Spleen (tissue), 11 donors: Measurements from ENCODE around the gene FBXO45. TPM values are rescaled to one million over a fixed set of nuclear protein-coding genes. Genes with fewer than 3 reads are reported as not detected.
"Not testable (repeated sequence)": the region's sequence is repeated elsewhere in the genome, so short reads cannot be mapped to it uniquely, and the experiment has no call there.

ENCODE experiments used
- DNase-seq: peaks from one replicate; pipeline ENCODE4 v3.0.0-alpha.2; 2020
- H3K27ac ChIP-seq, 8 donors: fragments of 200-600 bp; sonication (generic) in 7 of 8; 1 replicate in 4 of 8; 2 replicates in 4 of 8; pipeline versions ENCODE4 v1.5.0 to v1.8.0; 2016 to 2021; ENCODE audit warnings: inconsistent platforms in 4 of 8, mild to moderate bottlenecking in 4 of 8, moderate library complexity in 1 of 8
- H3K27me3 ChIP-seq, 7 donors: fragments of 200-600 bp; sonication (generic) in 6 of 7; replicated peaks in 1 of 7; 1 replicate in 4 of 7; 2 replicates in 3 of 7; pipeline versions ENCODE4 v1.5.0 to v1.8.0; 2016 to 2021; ENCODE audit warnings: inconsistent platforms in 3 of 7, mild to moderate bottlenecking in 1 of 7
- H3K36me3 ChIP-seq, 6 donors: fragments of 200-600 bp; sonication (generic) in 5 of 6; 1 replicate in 4 of 6; 2 replicates in 2 of 6; pipeline versions ENCODE4 v1.5.0 to v1.8.0; 2016 to 2021; ENCODE audit warnings: inconsistent platforms in 2 of 6
- H3K4me1 ChIP-seq, 6 donors: fragments of 200-600 bp; sonication (generic) in 5 of 6; 1 replicate in 3 of 6; 2 replicates in 3 of 6; pipeline versions ENCODE4 v1.5.0 to v1.8.0; 2016 to 2021; ENCODE audit warnings: inconsistent platforms in 3 of 6
- H3K4me3 ChIP-seq, 8 donors: fragments of 200-600 bp; sonication (generic) in 7 of 8; 1 replicate in 4 of 8; 2 replicates in 4 of 8; pipeline versions ENCODE4 v1.5.0 to v1.8.0; 2016 to 2021; ENCODE audit warnings: inconsistent platforms in 4 of 8, mild to moderate bottlenecking in 4 of 8, moderate library complexity in 2 of 8
- H3K9me3 ChIP-seq, 8 donors: fragments of 200-600 bp; sonication (generic) in 7 of 8; 1 replicate in 4 of 8; 2 replicates in 4 of 8; pipeline versions ENCODE4 v1.5.0 to v1.8.0; 2016 to 2021; ENCODE audit warnings: inconsistent platforms in 4 of 8
- CTCF ChIP-seq, 11 experiments: fragments of 200-600 bp in 7 of 11; fragments of 450-650 bp in 4 of 11; sonication (generic) in 4 of 11; IDR thresholded peaks in 8 of 11; conservative IDR thresholded peaks in 3 of 11; 1 replicate in 7 of 11; 2 replicates in 4 of 11; pipeline versions ENCODE4 v1.4.0 to v1.8.0; 2016 to 2021; ENCODE audit warnings: antibody characterized with exemption in 11 of 11, inconsistent platforms in 4 of 11, mild to moderate bottlenecking in 1 of 11
- POLR2A ChIP-seq, 3 donors: fragments of 450-650 bp; IDR thresholded peaks; one replicate each; pipeline ENCODE4 v1.5.1; 2017; ENCODE audit warnings: antibody characterized with exemption in 3 of 3, mild to moderate bottlenecking in 1 of 3
- POLR2AphosphoS5 ChIP-seq, 3 donors: sonication (generic); formaldehyde crosslinking; IDR thresholded peaks; one replicate each; pipeline ENCODE4 v1.5.1; 2017; ENCODE audit warnings: antibody characterized with exemption in 3 of 3
- WGBS, 5 donors: extraction: QIAGEN DNeasy Blood & Tissue Kit in 3 of 5; methylation state at CpG; one replicate each; pipeline versions ENCODE4 v1.1.5 to v1.1.7; 2013 to 2018; 5-methylcytosine and 5-hydroxymethylcytosine counted together
- intact Hi-C: fragments of 100-400 bp; cut with DNase I; formaldehyde crosslinking; loops from one replicate; pipeline ENCODE4 v1.15.0; 2023; ENCODE audit warnings: low total_unique reads
- polyA plus RNA-seq, 3 donors: library from polyadenylated mRNA; stranded (reverse); fragments of 200-250 nt; gene quantifications; one replicate each; pipeline ENCODE4 v1.2.1, GENCODE V29; 2013
- total RNA-seq, 7 donors: library from RNA; depleted of rRNA in 3 of 7; stranded (reverse); fragments of >200 nt in 3 of 7; fragmentation: NEBNext Ultra II Directional in 4 of 7; extraction: Animal tissue kit (Norgen Biotek cat#: 25700) in 4 of 7; gene quantifications; one replicate each; pipeline versions ENCODE4 v1.1.0 to v1.2.1, GENCODE V29; 2016 to 2021
- donor health status: healthy with polysubstance abuse.
- donor health status: DM: no; HTN: no; CAD: no; lungs with moderate emphysema.
- donor health status: DM: no; HTN: no; CAD: no.
- donor health status: Bipolar disorder and iron deficiency.
- donor health status: healthy.
- donor health status: DM: no; HTN: no; CAD: no.
- donor health status: DM: yes; HTN: yes; CAD: no.

The FBXO45 gene
- total and polyA plus RNA-seq, 10 donors: 2.3 to 11.7 (median 7.5) TPM

GRCh38 chr3:196569003-196569516, 600 bp downstream of the FBXO45 start:
- intact Hi-C loops: no loop called here
- WGBS, 5 donors: 0 to 1% (median 1%) methylated on average over 18 to 44 of the region's 44 CpGs
- TF ChIP-seq CTCF (IDR thresholded peaks at IDR 0.05 in 8 of 11, conservative IDR thresholded peaks at IDR 0.05 in 3 of 11) (no peak), POLR2AphosphoS5 (IDR thresholded peaks at IDR 0.05) (no peak), POLR2A (IDR thresholded peaks at IDR 0.05) (no peak)
- H3K4me3 ChIP-seq: peak overlapping the region; percentile 68 to 96 (median 87)
- no peaks in the 10 kb centered on the region for H3K27me3 ChIP-seq
- peak overlapping the region; percentile 53 to 93 (median 90) for H3K27ac ChIP-seq
- H3K36me3 ChIP-seq: peaks cover 0 to 17% (median 0%) of the 10 kb centered on the region in 6 donors
- no peaks in the 10 kb centered on the region for H3K9me3 ChIP-seq
- peaks cover 15 to 92% (median 54%) of the 10 kb centered on the region in 6 donors for H3K4me1 ChIP-seq
- DNase-seq: peak; percentile 91

DNA sequence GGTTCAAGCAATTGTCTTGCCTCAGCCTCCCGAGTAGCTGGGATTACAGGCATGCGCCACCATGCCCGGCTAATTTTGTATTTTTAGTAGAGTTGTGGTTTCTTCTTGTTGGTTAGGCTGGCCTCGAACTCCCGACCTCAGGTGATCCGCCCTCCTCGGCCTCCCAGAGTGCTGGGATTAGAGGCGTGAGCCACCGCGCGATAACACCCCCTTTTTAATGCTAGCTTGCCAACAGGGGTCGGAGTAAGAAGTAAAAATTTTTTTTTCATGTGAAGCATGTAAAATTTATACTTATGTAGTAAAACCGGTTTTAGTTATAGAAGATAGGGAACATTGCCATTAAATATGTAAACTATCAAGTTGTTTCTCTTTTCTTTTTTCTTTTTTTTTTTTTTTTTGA, 1.9 kb downstream of the FBXO45 start:
- DNase-seq, H3K27ac ChIP-seq, H3K4me3 ChIP-seq, intact Hi-C loops, H3K27me3 ChIP-seq, H3K9me3 ChIP-seq: not testable (repeated sequence)
- H3K4me1 ChIP-seq: peaks cover 15 to 92% (median 59%) of the 10 kb centered on the region in 6 donors
- peaks cover 0 to 17% (median 0%) of the 10 kb centered on the region in 6 donors for H3K36me3 ChIP-seq
- WGBS, 5 donors: 86 to 94% (median 92%) methylated on average over 13 of the region's 13 CpGs

- TF ChIP-seq POLR2AphosphoS5 (IDR thresholded peaks at IDR 0.05): no peak
- TF ChIP-seq POLR2A (IDR thresholded peaks at IDR 0.05): no peak
- no peak for TF ChIP-seq CTCF (IDR thresholded peaks at IDR 0.05 in 8 of 11, conservative IDR thresholded peaks at IDR 0.05 in 3 of 11)
- Histone ChIP-seq H3K9me3 (no peaks in the 10 kb centered on the region), H3K36me3 (peaks cover 0 to 2% (median under 1%) of the 10 kb centered on the region in 6 donors), H3K27me3 (no peaks in the 10 kb centered on the region), H3K4me1 (peaks cover 12 to 86% (median 59%) of the 10 kb centered on the region in 6 donors), H3K4me3 (no peak overlapping the region), H3K27ac (no peak overlapping the region)
- 0 to 100% (median 45%) methylated on average over 1 of the region's 1 CpG for WGBS, 5 donors
- no peak for DNase-seq
- intact Hi-C loops: no loop called here
Observed at GRCh38 chr3:196572389-196572788, 3.9 kb downstream of the FBXO45 start.

DNA sequence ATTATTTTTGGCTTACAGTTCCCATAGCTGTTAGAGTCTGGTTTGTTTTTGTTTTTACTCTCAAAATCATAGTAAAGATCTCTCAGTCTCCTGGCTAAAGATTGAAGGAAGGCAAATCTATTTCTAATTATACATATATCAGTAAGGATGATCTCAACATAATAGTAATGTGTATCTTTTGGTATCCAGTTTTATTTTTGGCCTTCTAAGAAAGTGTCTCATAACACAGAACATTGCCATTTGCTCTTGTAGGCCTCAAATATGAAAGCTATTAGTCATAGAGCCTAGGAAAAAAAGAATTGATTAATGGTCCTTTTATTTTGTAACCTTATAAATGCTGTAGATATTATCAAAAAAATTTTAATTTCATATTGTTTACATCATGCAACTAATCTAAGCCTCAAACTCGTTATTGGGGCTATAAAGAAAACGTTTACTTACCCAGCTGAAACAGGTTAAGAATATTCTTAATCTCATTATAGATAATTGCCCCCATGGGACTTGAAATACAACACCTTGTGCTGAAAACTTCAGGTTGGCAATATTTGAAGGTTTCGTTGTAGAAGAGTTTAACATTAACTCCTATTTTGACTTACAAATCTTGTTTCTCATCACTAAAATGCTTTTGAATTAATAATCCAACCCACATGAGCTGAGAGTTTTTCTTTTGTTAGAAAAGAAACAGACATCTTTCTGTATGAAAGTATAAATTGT, 16.7 kb downstream of the FBXO45 start:
- Histone ChIP-seq H3K27me3 (no peaks in the 10 kb centered on the region), H3K9me3 (no peaks in the 10 kb centered on the region), H3K4me1 (peaks cover 0 to 3% (median 0%) of the 10 kb centered on the region in 6 donors), H3K36me3 (peaks cover 4 to 85% (median 23%) of the 10 kb centered on the region in 6 donors), H3K4me3 (no peak overlapping the region), H3K27ac (no peak overlapping the region)
- TF ChIP-seq POLR2AphosphoS5 (IDR thresholded peaks at IDR 0.05) (no peak), POLR2A (IDR thresholded peaks at IDR 0.05) (no peak), CTCF (IDR thresholded peaks at IDR 0.05 in 8 of 11, conservative IDR thresholded peaks at IDR 0.05 in 3 of 11) (no peak)
- no peak for DNase-seq
- intact Hi-C loops: no loop called here
- WGBS, 5 donors: 82 to 93% (median 86%) methylated on average over 3 of the region's 3 CpGs
